IMR-90 (cell line): Measurements from ENCODE around the gene OPCML. TPM values are rescaled to one million over a fixed set of nuclear protein-coding genes. Genes with fewer than 3 reads are reported as not detected.

Experiments used
- ATAC-seq: fragments of 200-7000 bp; cut with Tn5 transposase; 2 replicates; pipeline ENCODE4 v1.9.1; 2020; ENCODE audit warnings: low read depth, mild to moderate bottlenecking, moderate library complexity
- BruUV-seq: library from RNA; stranded (reverse); fragments of 400-500 nt; replicated peaks from 2 replicates; lab custom pipeline; 2021; lab: Mats Ljungman, UMichigan
- CTCF ChIA-PET: fragments of 300-600 bp; formaldehyde crosslinking; extraction: SDS; loops from one replicate; lab custom pipeline; 2021; ENCODE audit warnings: antibody characterized with exemption; lab: Yijun Ruan, JAX
- POLR2A ChIA-PET: fragments of 300-600 bp; sonication (Branson Sonifier 250); formaldehyde crosslinking; loops from one replicate; lab custom pipeline; 2022; ENCODE audit warnings: antibody characterized with exemption; ENCODE audit not compliant: unreplicated experiment; lab: Charles Lee
- DNase-seq: peaks from one replicate; pipeline ENCODE4 v3.0.0; 2013
- H2AFZ ChIP-seq: replicated peaks from 2 replicates; pipeline ENCODE3; 2013; ENCODE audit warnings: low read length, mild to moderate bottlenecking; ENCODE audit not compliant: poor library complexity
- H2AK5ac ChIP-seq: 2 replicates; pipeline ENCODE4 v1.6.1; 2013; ENCODE audit warnings: low read depth, low read length, inconsistent platforms
- H2AK9ac ChIP-seq: replicated peaks from 2 replicates; pipeline ENCODE3; 2013; ENCODE audit warnings: mild to moderate bottlenecking, low read depth, low read length, moderate library complexity; ENCODE audit not compliant: poor library complexity
- H2BK120ac ChIP-seq: 2 replicates; pipeline ENCODE4 v1.6.1; 2013; ENCODE audit warnings: low read depth, low read length, inconsistent platforms
- H2BK15ac ChIP-seq: 3 replicates; pipeline ENCODE4 v1.6.1; 2013; ENCODE audit warnings: low read depth, low read length, inconsistent platforms
- H2BK20ac ChIP-seq: 2 replicates; pipeline ENCODE4 v1.6.1; 2013; ENCODE audit warnings: low read depth, mild to moderate bottlenecking, inconsistent platforms, low read length, moderate library complexity
- H2BK5ac ChIP-seq: 2 replicates; pipeline ENCODE4 v1.6.1; 2013; ENCODE audit warnings: mild to moderate bottlenecking, low read depth, low read length, inconsistent platforms; ENCODE audit not compliant: poor library complexity, severe bottlenecking
- H3K14ac ChIP-seq: replicated peaks from 2 replicates; pipeline ENCODE4 v1.6.1; 2013; ENCODE audit warnings: low read depth, low read length, inconsistent platforms
- H3K18ac ChIP-seq: 2 replicates; pipeline ENCODE4 v1.6.1; 2013; ENCODE audit warnings: low read depth, low read length, control low read depth
- H3K23ac ChIP-seq: 2 replicates; pipeline ENCODE4 v1.6.1; 2013; ENCODE audit warnings: low read depth, low read length, inconsistent platforms
- H3K27ac ChIP-seq: 2 replicates; pipeline ENCODE4 v1.5.1; 2013; ENCODE audit warnings: mild to moderate bottlenecking, control low read depth, low read length; ENCODE audit not compliant: insufficient read depth
- H3K27me3 ChIP-seq: 2 replicates; pipeline ENCODE4 v1.6.1; 2013; ENCODE audit warnings: low read length; ENCODE audit not compliant: control insufficient read depth, insufficient read depth
- H3K36me3 ChIP-seq: 2 replicates; pipeline ENCODE4 v1.6.1; 2013; ENCODE audit warnings: low read length, mixed read lengths; ENCODE audit not compliant: control insufficient read depth, insufficient read depth
- H3K4ac ChIP-seq: 2 replicates; pipeline ENCODE4 v1.6.1; 2013; ENCODE audit warnings: low read depth, low read length, inconsistent platforms
- H3K4me1 ChIP-seq: 2 replicates; pipeline ENCODE4 v1.6.1; 2013; ENCODE audit warnings: low read length, mixed read lengths; ENCODE audit not compliant: control insufficient read depth, insufficient read depth
- H3K4me2 ChIP-seq: 2 replicates; pipeline ENCODE4 v1.6.1; 2013; ENCODE audit warnings: low read depth, mild to moderate bottlenecking, control low read depth, low read length, moderate library complexity
- H3K4me3 ChIP-seq: 2 replicates; pipeline ENCODE4 v1.5.1; 2013; ENCODE audit warnings: low read depth, mild to moderate bottlenecking, control low read depth, low read length, moderate library complexity; ENCODE audit not compliant: insufficient read depth
- H3K56ac ChIP-seq: 2 replicates; pipeline ENCODE4 v1.6.1; 2013; ENCODE audit warnings: low read length, inconsistent platforms; ENCODE audit not compliant: insufficient read depth; ENCODE audit errors: extremely low read depth
- H3K79me1 ChIP-seq, 2 experiments: 2 replicates each; pipeline ENCODE4 v1.6.1; 2013; ENCODE audit warnings: low read length in 2 of 2, inconsistent platforms in 1 of 2, low read depth in 1 of 2
- H3K9ac ChIP-seq: 2 replicates; pipeline ENCODE4 v1.6.1; 2013; ENCODE audit warnings: low read depth, low read length, control low read depth
- H3K9me1 ChIP-seq: 2 replicates; pipeline ENCODE4 v1.6.1; 2013; ENCODE audit warnings: low read length, inconsistent platforms; ENCODE audit not compliant: insufficient read depth
- H3K9me3 ChIP-seq: 2 replicates; pipeline ENCODE4 v1.6.1; 2013; ENCODE audit warnings: low read length; ENCODE audit not compliant: control insufficient read depth, insufficient read depth
- H4K20me1 ChIP-seq: 2 replicates; pipeline ENCODE4 v1.6.1; 2013; ENCODE audit warnings: low read length, inconsistent platforms; ENCODE audit not compliant: insufficient read depth
- H4K5ac ChIP-seq: 2 replicates; pipeline ENCODE4 v1.6.1; 2013; ENCODE audit warnings: mild to moderate bottlenecking, low read depth, low read length, control low read depth
- H4K8ac ChIP-seq, 2 experiments: 2 replicates each; pipeline ENCODE4 v1.6.1; 2013; ENCODE audit warnings: low read depth in 2 of 2, low read length in 2 of 2, control low read depth in 1 of 2, inconsistent platforms in 1 of 2
- H4K91ac ChIP-seq: 2 replicates; pipeline ENCODE4 v1.6.1; 2013; ENCODE audit warnings: low read depth, low read length, inconsistent platforms; ENCODE audit not compliant: insufficient read depth
- BHLHE40 ChIP-seq: fragments of 150-350 bp; IDR thresholded peaks from 2 replicates; pipeline ENCODE4 v1.6.1; 2016; ENCODE audit warnings: mild to moderate bottlenecking, low read depth, low read length
- CEBPB ChIP-seq: IDR thresholded peaks from 2 replicates; pipeline ENCODE4 v1.6.1; 2012; ENCODE audit warnings: low read depth, low read length, improper control_type of control experiment
- CHD1 ChIP-seq: IDR thresholded peaks from 2 replicates; pipeline ENCODE4 v1.6.1; 2012; ENCODE audit warnings: low read depth, low read length, improper control_type of control experiment
- ELK1 ChIP-seq: fragments of 150-350 bp; IDR thresholded peaks from 2 replicates; pipeline ENCODE4 v1.6.1; 2016; ENCODE audit warnings: low read depth, mild to moderate bottlenecking, low read length, moderate library complexity, borderline replicate concordance
- FOS ChIP-seq: fragments of 150-350 bp; IDR thresholded peaks from 2 replicates; pipeline ENCODE4 v1.6.1; 2016; ENCODE audit warnings: low read depth, low read length
- MAFK ChIP-seq: IDR thresholded peaks from 2 replicates; pipeline ENCODE4 v1.6.1; 2012; ENCODE audit warnings: low read depth, low read length, improper control_type of control experiment
- MAZ ChIP-seq: IDR thresholded peaks from 2 replicates; pipeline ENCODE4 v1.6.1; 2012; ENCODE audit warnings: low read depth, mild to moderate bottlenecking, low read length, improper control_type of control experiment, moderate library complexity, borderline replicate concordance
- NFE2L2 ChIP-seq: fragments of 150-350 bp; IDR thresholded peaks from 2 replicates; pipeline ENCODE4 v1.6.1; 2016; ENCODE audit warnings: low read depth, mild to moderate bottlenecking, low read length
- RCOR1 ChIP-seq: IDR thresholded peaks from 2 replicates; pipeline ENCODE4 v1.6.1; 2012; ENCODE audit warnings: mild to moderate bottlenecking, low read length, improper control_type of control experiment; ENCODE audit not compliant: insufficient replicate concordance
- RFX5 ChIP-seq: IDR thresholded peaks from 2 replicates; pipeline ENCODE4 v1.8.0; 2012; ENCODE audit warnings: low read depth, mild to moderate bottlenecking, low read length, moderate library complexity
- SMC3 ChIP-seq: fragments of 150-350 bp; IDR thresholded peaks from 2 replicates; pipeline ENCODE4 v1.6.1; 2016; ENCODE audit warnings: low read depth, mild to moderate bottlenecking, antibody characterized with exemption, low read length, moderate library complexity
- whole genome bisulfite sequencing, 2 experiments: methylation state at CpG; one replicate each; pipeline versions ENCODE4 v1.1.5 to v1.1.7; 2013; ENCODE audit warnings: missing lambda C conversion rate in 2 of 2; ENCODE audit not compliant: insufficient read length in 1 of 2; ENCODE audit errors: extremely low coverage in 2 of 2; 5-methylcytosine and 5-hydroxymethylcytosine counted together
- dilution Hi-C: fragments of 300-500 bp; cut with HindIII; formaldehyde crosslinking; loops from one replicate; pipeline ENCODE4 v1.14.3; 2018; ENCODE audit warnings: low sequenced_read_pairs; ENCODE audit not compliant: unreplicated experiment
- in situ Hi-C: fragments of 300-500 bp; cut with MboI; formaldehyde crosslinking; loops from 3 replicates; pipeline ENCODE4 v1.14.3; 2019; ENCODE audit warnings: low sequenced_read_pairs, inconsistent platforms, mixed read lengths
- intact Hi-C: fragments of 100-400 bp; cut with micrococcal nuclease; formaldehyde crosslinking; loops from 2 replicates; pipeline ENCODE4 v1.10.0; 2022
- polyA plus RNA-seq, 3 experiments: library from polyadenylated mRNA; depleted of rRNA; stranded (reverse); fragments of >200 nt; gene quantifications; 2 replicates each; pipeline ENCODE4 v1.2.3, GENCODE V29; 2012; ENCODE audit warnings: low replicate concordance in 1 of 3
- total RNA-seq: library from RNA; depleted of rRNA; stranded (reverse); fragments of >200 nt; gene quantifications from 2 replicates; pipeline ENCODE4 v1.2.3, GENCODE V29; 2012

The OPCML gene
- total and polyA plus RNA-seq, 2 of the 4 experiments (the other 2 are of a cell fraction) = under 0.01 to 2.6 TPM

DNA sequence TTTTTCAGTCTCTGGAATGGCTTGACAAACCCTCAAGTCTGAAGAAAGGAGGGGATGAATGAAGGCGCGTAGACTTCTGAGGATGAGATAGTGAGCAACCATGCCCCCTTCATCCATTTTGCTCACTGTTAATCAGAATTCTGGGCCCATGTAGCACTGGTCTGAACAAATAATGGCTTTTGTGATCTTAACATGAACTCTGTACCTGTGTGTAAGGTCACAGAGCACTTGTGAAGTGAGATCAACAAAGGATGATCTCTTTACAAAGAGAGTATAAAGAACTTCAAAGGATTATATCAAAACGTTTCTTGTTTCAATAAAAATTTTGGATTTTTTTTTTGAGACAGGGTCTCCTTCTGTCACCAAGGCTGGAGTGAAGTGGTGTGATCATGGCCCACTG lies 976.7 kb downstream of the OPCML start:
- in situ Hi-C loops (no loop called here), dilution Hi-C loops (no loop called here), intact Hi-C loops (no loop called here)
- H3K56ac ChIP-seq = no peak overlapping the region
- H4K91ac ChIP-seq = no peak overlapping the region
- ATAC-seq = no peak
- H3K4me1 ChIP-seq = no peaks in the 10 kb centered on the region
- no peak overlapping the region for H3K4me2 ChIP-seq
- H3K79me1 ChIP-seq = no peaks in the 10 kb centered on the region
- no peak overlapping the region for H2BK15ac ChIP-seq
- no peak overlapping the region for H2AK9ac ChIP-seq
- no peak overlapping the region for H3K4ac ChIP-seq
- ChIA-PET POLR2A (no interaction called here), CTCF (no interaction called here)
- no CpG with 5 or more reads among the region's 3 CpGs for WGBS, 2 experiments
- no peak overlapping the region for H2AK5ac ChIP-seq
- no peak for DNase-seq
- no peak overlapping the region for H3K18ac ChIP-seq
- no peak overlapping the region for H3K4me3 ChIP-seq
- BruUV-seq = no TSS peak
- no peak overlapping the region for H3K27ac ChIP-seq
- H3K9me1 ChIP-seq = no peaks in the 10 kb centered on the region
- TF ChIP-seq BHLHE40 = no peak
- no peak for TF ChIP-seq MAZ
- TF ChIP-seq CEBPB = no peak
- no peak for TF ChIP-seq NFE2L2
- no peak for TF ChIP-seq RFX5
- no peak for TF ChIP-seq SMC3
- TF ChIP-seq RCOR1 = no peak
- TF ChIP-seq ELK1 = no peak
- no peak for TF ChIP-seq MAFK
- TF ChIP-seq CHD1 = no peak
- TF ChIP-seq FOS = no peak
- no peak overlapping the region for H4K8ac ChIP-seq
- no peak overlapping the region for H3K9ac ChIP-seq
- H3K36me3 ChIP-seq = no peaks in the 10 kb centered on the region
- no peak overlapping the region for H2BK20ac ChIP-seq
- H3K23ac ChIP-seq = no peak overlapping the region
- no peaks in the 10 kb centered on the region for H4K20me1 ChIP-seq
- H3K9me3 ChIP-seq = no peaks in the 10 kb centered on the region; the same call in 1 of the 2 replicates
- no peak overlapping the region for H4K5ac ChIP-seq
- no peak overlapping the region for H3K14ac ChIP-seq
- H3K27me3 ChIP-seq = no peaks in the 10 kb centered on the region
- no peak overlapping the region for H2AFZ ChIP-seq
- H2BK120ac ChIP-seq = no peak overlapping the region
- no peak overlapping the region for H2BK5ac ChIP-seq
